ENCODE results near the gene JMJD1C. TPM values are rescaled to one million over a fixed set of nuclear protein-coding genes. Genes with fewer than 3 reads are reported as not detected.

The JMJD1C gene, protein sequence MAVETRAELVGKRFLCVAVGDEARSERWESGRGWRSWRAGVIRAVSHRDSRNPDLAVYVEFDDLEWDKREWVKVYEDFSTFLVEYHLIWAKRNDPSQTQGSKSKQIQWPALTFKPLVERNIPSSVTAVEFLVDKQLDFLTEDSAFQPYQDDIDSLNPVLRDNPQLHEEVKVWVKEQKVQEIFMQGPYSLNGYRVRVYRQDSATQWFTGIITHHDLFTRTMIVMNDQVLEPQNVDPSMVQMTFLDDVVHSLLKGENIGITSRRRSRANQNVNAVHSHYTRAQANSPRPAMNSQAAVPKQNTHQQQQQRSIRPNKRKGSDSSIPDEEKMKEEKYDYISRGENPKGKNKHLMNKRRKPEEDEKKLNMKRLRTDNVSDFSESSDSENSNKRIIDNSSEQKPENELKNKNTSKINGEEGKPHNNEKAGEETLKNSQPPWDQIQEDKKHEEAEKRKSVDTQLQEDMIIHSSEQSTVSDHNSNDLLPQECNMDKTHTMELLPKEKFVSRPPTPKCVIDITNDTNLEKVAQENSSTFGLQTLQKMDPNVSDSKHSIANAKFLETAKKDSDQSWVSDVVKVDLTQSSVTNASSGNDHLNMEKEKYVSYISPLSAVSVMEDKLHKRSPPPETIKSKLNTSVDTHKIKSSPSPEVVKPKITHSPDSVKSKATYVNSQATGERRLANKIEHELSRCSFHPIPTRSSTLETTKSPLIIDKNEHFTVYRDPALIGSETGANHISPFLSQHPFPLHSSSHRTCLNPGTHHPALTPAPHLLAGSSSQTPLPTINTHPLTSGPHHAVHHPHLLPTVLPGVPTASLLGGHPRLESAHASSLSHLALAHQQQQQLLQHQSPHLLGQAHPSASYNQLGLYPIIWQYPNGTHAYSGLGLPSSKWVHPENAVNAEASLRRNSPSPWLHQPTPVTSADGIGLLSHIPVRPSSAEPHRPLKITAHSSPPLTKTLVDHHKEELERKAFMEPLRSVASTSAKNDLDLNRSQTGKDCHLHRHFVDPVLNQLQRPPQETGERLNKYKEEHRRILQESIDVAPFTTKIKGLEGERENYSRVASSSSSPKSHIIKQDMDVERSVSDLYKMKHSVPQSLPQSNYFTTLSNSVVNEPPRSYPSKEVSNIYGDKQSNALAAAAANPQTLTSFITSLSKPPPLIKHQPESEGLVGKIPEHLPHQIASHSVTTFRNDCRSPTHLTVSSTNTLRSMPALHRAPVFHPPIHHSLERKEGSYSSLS (N-terminal part only)
- total RNA-seq, result 33.6 and 39.4 TPM in 2 replicates

DNA sequence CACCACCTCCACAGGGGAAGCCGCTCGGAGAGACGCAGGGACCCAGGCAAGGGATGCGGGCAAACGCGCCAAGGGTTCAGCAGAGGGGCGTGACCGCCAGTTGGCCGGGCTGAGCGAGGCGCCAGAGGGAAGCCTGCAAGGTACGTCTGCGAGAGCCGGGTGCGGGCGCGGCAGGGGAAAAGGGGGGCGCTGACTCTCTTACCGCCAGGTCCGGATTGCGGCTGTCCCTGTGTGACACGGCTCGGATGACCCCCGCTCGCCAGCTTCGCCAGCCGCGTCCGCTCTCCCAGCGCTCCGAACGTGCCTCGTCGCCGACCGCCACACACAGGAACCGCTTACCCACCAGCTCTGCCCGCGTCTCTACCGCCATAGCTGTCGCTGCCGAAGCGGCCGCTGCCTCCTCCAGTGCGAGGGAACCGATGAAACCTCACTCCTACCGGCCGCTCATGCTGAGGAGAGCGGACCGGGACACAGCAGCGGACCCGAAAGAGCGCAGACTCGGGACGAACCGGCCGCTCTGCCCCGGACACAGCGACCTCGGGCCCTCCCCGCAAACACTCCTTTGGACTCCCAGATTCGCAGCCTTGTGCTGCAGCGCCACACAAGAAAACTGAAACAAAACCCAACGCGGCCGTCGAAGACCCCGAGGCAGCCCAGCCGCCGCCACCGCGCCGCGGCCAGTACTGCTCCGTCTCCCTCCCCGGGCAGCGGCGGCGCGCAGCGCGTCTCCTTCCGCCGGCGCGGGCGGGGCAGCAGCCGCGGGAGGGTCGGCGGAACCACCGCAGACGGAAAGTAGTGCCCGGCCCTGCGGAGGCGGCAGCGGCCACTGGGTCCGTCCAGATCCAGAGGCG is at the start of gene JMJD1C:
Gene JMJD1C, minus strand, starts transcription at position 685 of the 851 bp plus-strand sequence. Its CDS starts 315 bp downstream, at position 370.

DNA sequence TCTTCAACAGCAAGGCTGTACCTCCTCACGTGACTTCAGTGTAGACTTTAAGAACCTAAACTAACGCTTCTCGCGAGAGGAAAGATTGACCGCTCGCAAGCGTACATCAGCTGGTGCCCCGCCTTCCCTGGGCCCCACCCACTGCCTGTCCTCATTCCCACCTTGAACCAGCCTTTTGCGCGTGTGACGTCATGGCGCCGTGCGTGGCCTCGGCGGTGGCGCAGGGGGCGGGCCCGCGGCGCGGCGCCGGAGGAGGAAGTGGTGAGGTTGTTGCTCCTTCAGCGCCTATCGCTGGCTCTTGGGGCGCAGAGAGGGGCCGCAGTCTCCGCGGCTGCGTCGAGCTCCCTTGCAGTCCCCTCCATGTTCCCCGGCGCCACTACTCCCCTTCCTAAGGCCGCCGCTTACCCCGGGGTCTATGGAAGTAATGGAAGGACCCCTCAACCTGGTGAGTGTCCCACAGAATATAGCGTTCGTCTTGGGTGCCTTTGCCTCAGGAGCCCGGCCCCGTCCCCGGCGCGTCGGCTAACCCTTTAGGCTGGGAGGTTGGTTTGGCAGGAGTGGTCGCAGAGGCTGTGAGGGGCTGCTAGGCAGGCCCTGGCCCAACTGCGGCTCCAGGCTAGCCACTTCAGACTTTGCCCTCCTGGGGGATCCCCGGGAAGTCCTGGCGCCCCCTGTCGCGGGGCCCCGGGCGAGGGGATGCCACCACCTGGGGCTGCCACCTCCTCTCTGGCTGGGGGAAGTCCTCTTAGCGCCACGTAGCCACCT is 332.5 kb downstream of the JMJD1C start, which contains the start of gene NRBF2:
Gene NRBF2, plus strand, starts transcription at position 273 of the 765 bp plus-strand sequence. Its CDS starts 143 bp downstream, at position 416.

Other genes with a start within 250 kb of the JMJD1C start
- gene REEP3, start 55.4 kb upstream of the JMJD1C start, total RNA-seq, result 19.8 and 32.0 TPM in 2 replicates